HUES6 (cell line): ENCODE data around the gene EOMES.

Experiments used
- H3K27ac ChIP-seq: 2 replicates; pipeline ENCODE4 v1.7.0; 2013; ENCODE audit warnings: low read depth, mild to moderate bottlenecking, low read length, inconsistent platforms
- H3K27me3 ChIP-seq: 2 replicates; pipeline ENCODE4 v1.6.1; 2013; ENCODE audit warnings: low read length; ENCODE audit not compliant: control insufficient read depth, insufficient read depth
- H3K36me3 ChIP-seq: 2 replicates; pipeline ENCODE4 v1.6.1; 2013; ENCODE audit warnings: low read length; ENCODE audit not compliant: control insufficient read depth, insufficient read depth
- H3K4me1 ChIP-seq: 2 replicates; pipeline ENCODE4 v1.6.1; 2013; ENCODE audit warnings: low read length; ENCODE audit not compliant: control insufficient read depth, insufficient read depth
- H3K4me3 ChIP-seq: 2 replicates; pipeline ENCODE4 v1.5.1; 2013; ENCODE audit warnings: low read depth, low read length
- H3K9ac ChIP-seq: one replicate; pipeline ENCODE4 v1.6.1; 2013; ENCODE audit warnings: mild to moderate bottlenecking, low read length
- H3K9me3 ChIP-seq: 2 replicates; pipeline ENCODE4 v1.6.1; 2013; ENCODE audit warnings: low read depth, low read length; ENCODE audit not compliant: control insufficient read depth, insufficient read depth

The EOMES gene

GRCh38 chr3:27719314-27720003 lies 2.7 kb downstream of the EOMES start:
- Histone ChIP-seq H3K36me3 (peaks cover 10% of the 10 kb centered on the region; the same call in 1 of the 2 replicates), H3K4me1 (peaks cover 62% of the 10 kb centered on the region), H3K4me3 (peak overlapping the region; percentile 82), H3K27me3 (peaks cover 99% of the 10 kb centered on the region), H3K9me3 (no peaks in the 10 kb centered on the region), H3K9ac (peak overlapping the region; percentile 15), H3K27ac (no peak overlapping the region)

GRCh38 chr3:27718459-27718858 lies 3.7 kb downstream of the EOMES start:
- Histone ChIP-seq H3K4me3 (no peak overlapping the region; the same call in 1 of the 2 replicates), H3K4me1 (peaks cover 62% of the 10 kb centered on the region), H3K36me3 (peaks cover 10% of the 10 kb centered on the region; the same call in 1 of the 2 replicates), H3K9ac (no peak overlapping the region), H3K27ac (no peak overlapping the region), H3K9me3 (no peaks in the 10 kb centered on the region), H3K27me3 (peaks cover 99% of the 10 kb centered on the region)

GRCh38 chr3:27717200-27717852 lies 4.8 kb downstream of the EOMES start:
- Histone ChIP-seq H3K4me3 (no peak overlapping the region), H3K4me1 (peaks cover 61% of the 10 kb centered on the region), H3K27me3 (peaks cover 99% of the 10 kb centered on the region), H3K9me3 (no peaks in the 10 kb centered on the region), H3K36me3 (peaks cover 10% of the 10 kb centered on the region; the same call in 1 of the 2 replicates), H3K9ac (no peak overlapping the region), H3K27ac (no peak overlapping the region)

- Histone ChIP-seq H3K4me3 (peak overlapping the region; percentile 19; the same call in 1 of the 2 replicates), H3K36me3 (peaks cover 10% of the 10 kb centered on the region; the same call in 1 of the 2 replicates), H3K27me3 (peaks cover 98% of the 10 kb centered on the region), H3K4me1 (peaks cover 63% of the 10 kb centered on the region), H3K9ac (no peak overlapping the region), H3K27ac (no peak overlapping the region), H3K9me3 (no peaks in the 10 kb centered on the region)
Measured at GRCh38 chr3:27716309-27716708, 5.8 kb downstream of the EOMES start.

GRCh38 chr3:27715863-27716262 lies 6.3 kb downstream of the EOMES start:
- Histone ChIP-seq H3K27me3 (peaks cover 95% of the 10 kb centered on the region), H3K27ac (no peak overlapping the region; the same call in 1 of the 2 replicates), H3K4me3 (peak overlapping the region; percentile 19; the same call in 1 of the 2 replicates), H3K4me1 (peaks cover 63% of the 10 kb centered on the region), H3K9me3 (no peaks in the 10 kb centered on the region), H3K9ac (no peak overlapping the region), H3K36me3 (peaks cover 10% of the 10 kb centered on the region; the same call in 1 of the 2 replicates)

GRCh38 chr3:27715454-27715806 lies 6.7 kb downstream of the EOMES start:
- Histone ChIP-seq H3K9me3 (no peaks in the 10 kb centered on the region), H3K4me3 (peak overlapping the region; percentile 57), H3K27ac (no peak overlapping the region; the same call in 1 of the 2 replicates), H3K36me3 (peaks cover 10% of the 10 kb centered on the region; the same call in 1 of the 2 replicates), H3K9ac (peak overlapping the region; percentile 79), H3K27me3 (peaks cover 94% of the 10 kb centered on the region), H3K4me1 (peaks cover 63% of the 10 kb centered on the region)

GRCh38 chr3:27714692-27715453 lies 7.2 kb downstream of the EOMES start:
- H3K36me3 ChIP-seq, result peaks cover 10% of the 10 kb centered on the region; the same call in 1 of the 2 replicates
- no peaks in the 10 kb centered on the region for H3K9me3 ChIP-seq
- peak overlapping the region; percentile 57 for H3K4me3 ChIP-seq
- H3K27me3 ChIP-seq, result peaks cover 94% of the 10 kb centered on the region
- peaks cover 59% of the 10 kb centered on the region for H3K4me1 ChIP-seq
- peak overlapping the region; percentile 79 for H3K9ac ChIP-seq
- no peak overlapping the region; the same call in 1 of the 2 replicates for H3K27ac ChIP-seq

GRCh38 chr3:27714146-27714526 lies 8.0 kb downstream of the EOMES start:
- H3K4me3 ChIP-seq, result peak overlapping the region; percentile 57
- H3K4me1 ChIP-seq, result peaks cover 51% of the 10 kb centered on the region
- H3K27ac ChIP-seq, result no peak overlapping the region; the same call in 1 of the 2 replicates
- no peaks in the 10 kb centered on the region for H3K9me3 ChIP-seq
- H3K9ac ChIP-seq, result peak overlapping the region; percentile 79
- peaks cover 10% of the 10 kb centered on the region; the same call in 1 of the 2 replicates for H3K36me3 ChIP-seq
- peaks cover 91% of the 10 kb centered on the region for H3K27me3 ChIP-seq

- Histone ChIP-seq H3K9me3 (no peaks in the 10 kb centered on the region), H3K4me3 (peak overlapping the region; percentile 57), H3K27ac (peak overlapping the region; percentile 0; the same call in 1 of the 2 replicates), H3K36me3 (peaks cover 8% of the 10 kb centered on the region; the same call in 1 of the 2 replicates), H3K27me3 (peaks cover 85% of the 10 kb centered on the region), H3K9ac (peak overlapping the region; percentile 61), H3K4me1 (peaks cover 46% of the 10 kb centered on the region)
Measured at GRCh38 chr3:27713435-27714145, 8.5 kb downstream of the EOMES start.

- Histone ChIP-seq H3K9me3 (no peaks in the 10 kb centered on the region), H3K36me3 (peaks cover 6% of the 10 kb centered on the region; the same call in 1 of the 2 replicates), H3K27me3 (peaks cover 82% of the 10 kb centered on the region), H3K27ac (peak overlapping the region; percentile 0; the same call in 1 of the 2 replicates), H3K4me1 (peaks cover 44% of the 10 kb centered on the region), H3K9ac (peak overlapping the region; percentile 61), H3K4me3 (peak overlapping the region; percentile 57)
Measured at GRCh38 chr3:27713078-27713423, 9.1 kb downstream of the EOMES start.
